GM12892 (cell line): ENCODE measurements around the gene ATPAF2.

Experiments
- POLR2A ChIP-seq: IDR thresholded peaks from 2 replicates; pipeline ENCODE4 v1.6.1; 2011; ENCODE audit warnings: low read depth, low read length, control low read depth
- POLR2AphosphoS5 ChIP-seq: IDR thresholded peaks from 2 replicates; pipeline ENCODE4 v1.6.1; 2011; ENCODE audit warnings: low read depth, low read length, control low read depth
- TAF1 ChIP-seq: IDR thresholded peaks from 2 replicates; pipeline ENCODE4 v1.6.1; 2011; ENCODE audit warnings: low read depth, mild to moderate bottlenecking, control low read depth, low read length, borderline replicate concordance

GRCh38 chr17:17989618-17990017 lies 49.4 kb downstream of the ATPAF2 start:
- TF ChIP-seq POLR2A (no peak), POLR2AphosphoS5 (no peak), TAF1 (no peak)
